Progenitor cell of endocrine pancreas (in vitro differentiated cells): ENCODE measurements around the gene IQCK. TPM values are rescaled to one million over a fixed set of nuclear protein-coding genes. Genes with fewer than 3 reads are reported as not detected.

Source experiments
- DNase-seq: peaks from one replicate; pipeline ENCODE4 v3.0.0; 2021; ENCODE audit warnings: low spot score; ENCODE audit not compliant: unreplicated experiment
- H3K27ac Mint-ChIP-seq: 2 replicates; pipeline ENCODE4 v1.8.0; 2021; ENCODE audit warnings: mild to moderate bottlenecking, moderate library complexity, mixed read lengths
- H3K27me3 Mint-ChIP-seq: 2 replicates; pipeline ENCODE4 v1.8.0; 2021; ENCODE audit warnings: mixed read lengths
- H3K36me3 Mint-ChIP-seq: 2 replicates; pipeline ENCODE4 v1.8.0; 2022; ENCODE audit warnings: mixed read lengths; ENCODE audit not compliant: insufficient read depth
- H3K4me1 Mint-ChIP-seq: 2 replicates; pipeline ENCODE4 v1.8.0; 2021; ENCODE audit warnings: low read depth, mixed read lengths
- H3K4me3 Mint-ChIP-seq: 2 replicates; pipeline ENCODE4 v1.8.0; 2021; ENCODE audit warnings: low read depth, mild to moderate bottlenecking, moderate library complexity, mixed read lengths
- H3K9me3 Mint-ChIP-seq: 2 replicates; pipeline ENCODE4 v1.8.0; 2021; ENCODE audit warnings: low read depth, mixed read lengths
- CTCF ChIP-seq: fragments of 200-600 bp; sonication (generic); IDR thresholded peaks from one replicate; pipeline ENCODE4 v1.5.0; 2021; ENCODE audit warnings: antibody characterized with exemption, mild to moderate bottlenecking; ENCODE audit not compliant: unreplicated experiment
- total RNA-seq: library from RNA; stranded (reverse); gene quantifications from 2 replicates; pipeline ENCODE4 v1.2.1, GENCODE V29; 2021

The IQCK gene
- total RNA-seq, 1 donor from 2014 or later, result 33.2 TPM

DNA sequence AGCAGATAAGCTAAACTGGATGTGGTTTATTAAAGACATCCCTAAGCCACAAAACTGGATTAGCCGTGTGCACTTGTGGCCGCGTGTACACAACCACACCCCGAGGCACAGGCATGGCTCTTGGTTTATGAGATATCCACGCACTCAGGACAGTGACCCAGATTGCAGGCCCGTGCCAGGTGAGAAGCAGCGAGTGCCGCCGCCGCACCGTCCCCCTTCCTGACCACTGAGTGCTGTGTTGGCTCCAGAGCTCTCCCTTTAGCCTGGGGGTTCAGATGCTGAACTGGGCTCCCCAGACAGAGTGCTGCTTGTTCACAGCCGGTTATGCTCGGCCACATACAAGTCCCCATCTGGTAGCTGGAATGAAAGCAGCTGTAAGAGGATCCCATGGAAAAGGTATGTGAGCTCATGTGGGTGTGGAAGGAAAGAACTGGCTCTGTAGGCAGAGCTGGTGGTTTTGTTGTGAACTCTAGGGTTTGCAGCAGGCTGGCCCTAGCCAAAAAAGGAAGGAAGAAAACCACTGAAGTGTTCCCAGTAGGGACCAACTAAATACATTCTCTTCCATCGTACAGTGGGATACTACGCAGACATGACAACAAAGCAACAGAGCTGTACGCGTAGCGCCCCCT is 29.6 kb upstream of the IQCK start:
- H3K9me3 Mint-ChIP-seq, result peaks cover 3% of the 10 kb centered on the region
- H3K4me1 Mint-ChIP-seq, result no peaks in the 10 kb centered on the region
- H3K27ac Mint-ChIP-seq, result no peak overlapping the region
- no peaks in the 10 kb centered on the region for H3K27me3 Mint-ChIP-seq
- no peak for DNase-seq
- TF ChIP-seq CTCF, result no peak
- peaks cover 31% of the 10 kb centered on the region for H3K36me3 Mint-ChIP-seq
- no peak overlapping the region for H3K4me3 Mint-ChIP-seq

DNA sequence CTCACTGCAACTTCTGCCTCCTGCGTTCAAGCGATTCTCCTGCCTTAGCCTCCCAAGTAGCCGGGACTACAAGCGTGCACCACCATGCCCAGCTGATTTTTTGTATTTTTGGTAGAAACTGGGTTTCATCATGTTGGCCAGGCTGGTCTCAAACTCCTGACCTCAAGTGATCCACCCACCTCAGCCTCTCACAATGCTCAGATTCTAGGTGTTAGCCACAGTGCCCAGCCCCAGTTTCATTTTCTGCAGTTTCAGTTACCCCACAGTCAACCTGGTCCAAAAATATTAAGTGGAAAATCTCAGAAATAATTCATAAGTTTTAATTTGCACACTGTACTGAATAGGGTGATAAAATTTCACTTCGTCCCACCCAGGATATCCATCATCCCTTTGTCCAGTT is 28.7 kb upstream of the IQCK start:
- Mint-ChIP-seq H3K4me1 (no peaks in the 10 kb centered on the region), H3K27ac (no peak overlapping the region), H3K36me3 (peaks cover 29% of the 10 kb centered on the region), H3K4me3 (no peak overlapping the region), H3K27me3 (no peaks in the 10 kb centered on the region), H3K9me3 (peaks cover 3% of the 10 kb centered on the region)
- TF ChIP-seq CTCF, result no peak
- no peak for DNase-seq

- Mint-ChIP-seq H3K4me3 (no peak overlapping the region), H3K9me3 (peaks cover under 1% of the 10 kb centered on the region), H3K4me1 (no peaks in the 10 kb centered on the region), H3K27ac (peak overlapping the region; percentile 16), H3K36me3 (peaks cover 26% of the 10 kb centered on the region), H3K27me3 (no peaks in the 10 kb centered on the region)
- no peak for DNase-seq
- TF ChIP-seq CTCF, result no peak
Measured at GRCh38 chr16:19690196-19690595, 27.9 kb upstream of the IQCK start.

GRCh38 chr16:19691161-19691711 is 26.8 kb upstream of the IQCK start:
- H3K27ac Mint-ChIP-seq, result no peak overlapping the region
- H3K4me1 Mint-ChIP-seq, result no peaks in the 10 kb centered on the region
- peaks cover 20% of the 10 kb centered on the region for H3K36me3 Mint-ChIP-seq

GRCh38 chr16:19694989-19695388 is 23.1 kb upstream of the IQCK start:
- H3K27ac Mint-ChIP-seq, result no peak overlapping the region
- H3K27me3 Mint-ChIP-seq, result no peaks in the 10 kb centered on the region
- no peak overlapping the region for H3K4me3 Mint-ChIP-seq
- DNase-seq, result no peak
- H3K36me3 Mint-ChIP-seq, result peaks cover 23% of the 10 kb centered on the region
- no peaks in the 10 kb centered on the region for H3K9me3 Mint-ChIP-seq
- no peaks in the 10 kb centered on the region for H3K4me1 Mint-ChIP-seq
- TF ChIP-seq CTCF, result no peak

More at GRCh38 chr16:19691161-19691711, 26.8 kb upstream of the IQCK start:
- Mint-ChIP-seq H3K9me3 (no peaks in the 10 kb centered on the region), H3K4me3 (no peak overlapping the region), H3K27me3 (no peaks in the 10 kb centered on the region)
- no peak for DNase-seq
- TF ChIP-seq CTCF, result no peak
